Left colon (tissue), 2 donors: ENCODE data around the gene ZNF446. TPM values are rescaled to one million over a fixed set of nuclear protein-coding genes. Genes with fewer than 3 reads are reported as not detected.
"Not testable (repeated sequence)": the region's sequence is repeated elsewhere in the genome, so short reads cannot be mapped to it uniquely, and the experiment has no call there.

Source experiments
- ATAC-seq: fragments of 200-7000 bp; cut with Tn5 transposase; one replicate; pipeline ENCODE4 v1.9.1; 2020; ENCODE audit warnings: mild to moderate bottlenecking, moderate library complexity
- DNase-seq, 2 donors: peaks; one replicate each; pipeline ENCODE4 v3.0.0-alpha.2; 2020
- intact Hi-C, 2 donors: fragments of 100-400 bp; cut with DNase I in 1 of 2; cut with micrococcal nuclease in 1 of 2; formaldehyde crosslinking; loops; one replicate each; pipeline versions ENCODE4 v1.11.2 to v1.14.0; 2022; cut with DNase I, micrococcal nuclease
- long read RNA-seq: library from polyadenylated mRNA; unstranded; transcript quantifications from one replicate; pipeline ENCODE4 v2.0.0, GENCODE V29; 2021
- total RNA-seq, 2 donors: library from RNA; stranded (reverse); fragmentation: NEBNext Ultra II Directional; extraction: Animal tissue kit (Norgen Biotek cat#: 25700); gene quantifications; one replicate each; pipeline ENCODE4 v1.2.1, GENCODE V29; 2021
- donor health status: DM: no; HTN: no; CAD: no.
- donor health status: DM: yes; HTN: yes; CAD: no.

The ZNF446 gene
- total RNA-seq: 10 to 100 TPM in 1 of 2 donors, 1 to 10 TPM in 1; 10.0 to 11.2 TPM
- long read RNA-seq, partial matches to known transcripts: 8 of 15 reads
- long read RNA-seq, other reads (novel, unspliced or antisense): 7 of 15 reads

GRCh38 chr19:58475714-58476497 lies at the start of gene ZNF446:
ZNF446 (plus strand) TSS chr19:58476352; CDS start chr19:58477219, 867 bp downstream.
- intact Hi-C loops: no loop called here
- DNase-seq (peak; percentile 97 to 98), ATAC-seq (peak; percentile 92)

- ATAC-seq: no peak
Observed at GRCh38 chr19:58428617-58429016, 47.5 kb upstream of the ZNF446 start.

GRCh38 chr19:58429745-58430144 lies 46.4 kb upstream of the ZNF446 start:
- intact Hi-C loops: no loop called here
- ATAC-seq: no peak

More at GRCh38 chr19:58428617-58429016, 47.5 kb upstream of the ZNF446 start:
- intact Hi-C loops: no loop called here
- DNase-seq: no peak

GRCh38 chr19:58434217-58434616 lies 41.9 kb upstream of the ZNF446 start:
- ATAC-seq: no peak
- no peak for DNase-seq
- intact Hi-C loops: no loop called here

More at GRCh38 chr19:58429745-58430144, 46.4 kb upstream of the ZNF446 start:
- DNase-seq: no peak

- ATAC-seq: peak; percentile 98
Observed at GRCh38 chr19:58439576-58440554, 36.3 kb upstream of the ZNF446 start, which contains the start of gene ZNF132. ZNF132 (minus strand) TSS chr19:58440153; CDS start chr19:58439821, 332 bp downstream.

GRCh38 chr19:58440556-58440955 lies 35.6 kb upstream of the ZNF446 start:
- ATAC-seq (no peak), DNase-seq (no peak)
- intact Hi-C loops: no loop called here

More at GRCh38 chr19:58439576-58440554, 36.3 kb upstream of the ZNF446 start, which contains the start of gene ZNF132:
- peak; percentile 94 to 99 for DNase-seq
- intact Hi-C loops: no loop called here

- ATAC-seq, DNase-seq, intact Hi-C loops: not testable (repeated sequence)
Observed at GRCh38 chr19:58442986-58443385, 33.2 kb upstream of the ZNF446 start.

GRCh38 chr19:58448860-58449259 lies 27.3 kb upstream of the ZNF446 start:
- intact Hi-C loops, ATAC-seq, DNase-seq: not testable (repeated sequence)

GRCh38 chr19:58449980-58450379 lies 26.2 kb upstream of the ZNF446 start:
- intact Hi-C loops, DNase-seq, ATAC-seq: not testable (repeated sequence)

- intact Hi-C loops: no loop called here
- ATAC-seq: peak; percentile 46
- peak in 1 of 2 donors; percentile 47 for DNase-seq
Observed at GRCh38 chr19:58450856-58451357, 25.2 kb upstream of the ZNF446 start.

- intact Hi-C loops: no loop called here
- ATAC-seq: peak; percentile 99
- DNase-seq: peak; percentile 97
Observed at GRCh38 chr19:58451358-58452101, 24.6 kb upstream of the ZNF446 start, which contains the start of gene ZNF324B. ZNF324B (plus strand) TSS chr19:58451622; CDS start chr19:58453702, 2,080 bp downstream.

GRCh38 chr19:58453743-58454142 lies 22.4 kb upstream of the ZNF446 start:
- intact Hi-C loops: no loop called here
- DNase-seq: no peak
- no peak for ATAC-seq

- DNase-seq: no peak
- intact Hi-C loops: no loop called here
- ATAC-seq: no peak
Observed at GRCh38 chr19:58455306-58455705, 20.8 kb upstream of the ZNF446 start.

- intact Hi-C loops: no loop called here
- DNase-seq: no peak
- no peak for ATAC-seq
Observed at GRCh38 chr19:58456111-58456510, 20.0 kb upstream of the ZNF446 start.

GRCh38 chr19:58460039-58460438 lies 16.1 kb upstream of the ZNF446 start:
- no peak for ATAC-seq
- no peak for DNase-seq
- intact Hi-C loops: no loop called here

- intact Hi-C loops: no loop called here
- DNase-seq: no peak
- peak; percentile 44 for ATAC-seq
Observed at GRCh38 chr19:58466089-58466759, 9.9 kb upstream of the ZNF446 start.

GRCh38 chr19:58466760-58467589 lies 9.2 kb upstream of the ZNF446 start, which contains the start of gene ZNF324:
ZNF324 (plus strand) TSS chr19:58467080; CDS start chr19:58469186, 2,106 bp downstream.
- ATAC-seq: peak; percentile 98
- intact Hi-C loops: no loop called here

More at GRCh38 chr19:58466760-58467589, 9.2 kb upstream of the ZNF446 start, which contains the start of gene ZNF324:
- DNase-seq: peak; percentile 97 to 100
